ENCODE measurements around the gene LRPPRC. TPM values are rescaled to one million over a fixed set of nuclear protein-coding genes. Genes with fewer than 3 reads are reported as not detected.

Gene LRPPRC
- total RNA-seq, 6 experiments from 2014 or later, result 57.6 to 77.6 (median 65.7) TPM

- no peak overlapping the region for H3K4me3 Mint-ChIP-seq
- peaks cover 30% of the 10 kb centered on the region for H3K27me3 Mint-ChIP-seq (ENCODE audit: insufficient read depth)
- H3K4me1 Mint-ChIP-seq (ENCODE audit: low read depth), result no peaks in the 10 kb centered on the region
- TF ChIP-seq, protein P1, sequence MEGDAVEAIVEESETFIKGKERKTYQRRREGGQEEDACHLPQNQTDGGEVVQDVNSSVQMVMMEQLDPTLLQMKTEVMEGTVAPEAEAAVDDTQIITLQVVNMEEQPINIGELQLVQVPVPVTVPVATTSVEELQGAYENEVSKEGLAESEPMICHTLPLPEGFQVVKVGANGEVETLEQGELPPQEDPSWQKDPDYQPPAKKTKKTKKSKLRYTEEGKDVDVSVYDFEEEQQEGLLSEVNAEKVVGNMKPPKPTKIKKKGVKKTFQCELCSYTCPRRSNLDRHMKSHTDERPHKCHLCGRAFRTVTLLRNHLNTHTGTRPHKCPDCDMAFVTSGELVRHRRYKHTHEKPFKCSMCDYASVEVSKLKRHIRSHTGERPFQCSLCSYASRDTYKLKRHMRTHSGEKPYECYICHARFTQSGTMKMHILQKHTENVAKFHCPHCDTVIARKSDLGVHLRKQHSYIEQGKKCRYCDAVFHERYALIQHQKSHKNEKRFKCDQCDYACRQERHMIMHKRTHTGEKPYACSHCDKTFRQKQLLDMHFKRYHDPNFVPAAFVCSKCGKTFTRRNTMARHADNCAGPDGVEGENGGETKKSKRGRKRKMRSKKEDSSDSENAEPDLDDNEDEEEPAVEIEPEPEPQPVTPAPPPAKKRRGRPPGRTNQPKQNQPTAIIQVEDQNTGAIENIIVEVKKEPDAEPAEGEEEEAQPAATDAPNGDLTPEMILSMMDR (IDR thresholded peaks at IDR 0.05), result no peak
- no peak overlapping the region for H3K27ac Mint-ChIP-seq
- no peaks in the 10 kb centered on the region for H3K36me3 Mint-ChIP-seq (ENCODE audit: low read depth)
- no peaks in the 10 kb centered on the region for H3K9me3 Mint-ChIP-seq
- DNase-seq, result no peak
Observed at GRCh38 chr2:43872151-43872550, 123.6 kb downstream of the LRPPRC start.

DNA sequence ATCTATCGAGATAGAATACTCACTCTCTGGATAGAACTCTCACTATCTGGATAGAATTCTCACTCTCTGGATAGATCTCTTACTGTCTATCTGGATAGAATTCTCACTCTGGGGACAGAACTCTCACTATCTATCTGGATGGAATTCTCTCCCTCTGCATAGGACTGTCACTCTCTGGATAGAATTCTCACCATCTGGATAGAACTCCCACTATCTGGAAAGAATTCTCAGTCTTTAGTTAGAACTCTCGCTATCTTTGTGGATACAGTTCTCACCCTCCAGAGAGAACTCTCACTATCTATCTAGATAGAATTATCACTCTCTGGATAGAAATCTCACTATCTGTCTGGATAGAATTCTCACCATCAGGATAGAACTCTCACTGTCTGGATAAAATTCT lies 140.5 kb downstream of the LRPPRC start:
- Mint-ChIP-seq H3K27ac (no peak overlapping the region), H3K27me3 (ENCODE audit: insufficient read depth) (peaks cover 51% of the 10 kb centered on the region), H3K4me1 (ENCODE audit: low read depth) (no peaks in the 10 kb centered on the region), H3K36me3 (ENCODE audit: low read depth) (no peaks in the 10 kb centered on the region), H3K9me3 (no peaks in the 10 kb centered on the region), H3K4me3 (no peak overlapping the region)
- no peak for DNase-seq
- TF ChIP-seq, protein P1 (IDR thresholded peaks at IDR 0.05), result no peak

GRCh38 chr2:43854671-43855070 lies 141.1 kb downstream of the LRPPRC start:
- peaks cover 53% of the 10 kb centered on the region for H3K27me3 Mint-ChIP-seq (ENCODE audit: insufficient read depth)
- no peak overlapping the region for H3K4me3 Mint-ChIP-seq
- no peaks in the 10 kb centered on the region for H3K4me1 Mint-ChIP-seq (ENCODE audit: low read depth)
- H3K27ac Mint-ChIP-seq, result no peak overlapping the region
- no peaks in the 10 kb centered on the region for H3K36me3 Mint-ChIP-seq (ENCODE audit: low read depth)
- no peak for DNase-seq
- no peaks in the 10 kb centered on the region for H3K9me3 Mint-ChIP-seq
- TF ChIP-seq, protein P1 (IDR thresholded peaks at IDR 0.05), result no peak

GRCh38 chr2:43853141-43854081 lies 142.4 kb downstream of the LRPPRC start:
- H3K27me3 Mint-ChIP-seq (ENCODE audit: insufficient read depth), result peaks cover 57% of the 10 kb centered on the region
- no peak overlapping the region for H3K27ac Mint-ChIP-seq
- H3K36me3 Mint-ChIP-seq (ENCODE audit: low read depth), result no peaks in the 10 kb centered on the region
- H3K4me3 Mint-ChIP-seq, result no peak overlapping the region
- H3K4me1 Mint-ChIP-seq (ENCODE audit: low read depth), result no peaks in the 10 kb centered on the region
- TF ChIP-seq, protein P1 (IDR thresholded peaks at IDR 0.05), result no peak
- no peaks in the 10 kb centered on the region for H3K9me3 Mint-ChIP-seq
- no peak for DNase-seq

DNA sequence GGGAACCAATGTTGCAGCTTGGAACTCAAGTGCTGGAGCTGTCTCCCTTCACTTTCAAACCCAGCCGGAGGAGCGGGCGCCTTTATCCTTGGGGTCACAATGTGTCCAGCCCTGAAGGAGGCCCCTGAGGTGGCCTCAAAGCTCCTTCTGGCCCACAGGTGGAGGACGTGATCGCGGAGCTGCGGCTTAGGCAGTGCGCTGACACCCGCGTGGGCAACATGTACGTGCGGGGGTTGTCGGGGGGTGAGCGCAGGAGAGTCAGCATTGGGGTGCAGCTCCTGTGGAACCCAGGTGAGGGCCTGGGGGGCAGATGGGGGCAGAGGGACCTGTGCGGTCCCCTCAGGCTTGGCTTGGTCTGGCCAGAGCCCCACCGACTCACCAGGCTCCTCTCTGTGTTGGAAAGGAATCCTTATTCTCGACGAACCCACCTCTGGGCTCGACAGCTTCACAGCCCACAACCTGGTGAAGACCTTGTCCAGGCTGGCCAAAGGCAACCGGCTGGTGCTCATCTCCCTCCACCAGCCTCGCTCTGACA lies 143.5 kb downstream of the LRPPRC start:
- H3K9me3 Mint-ChIP-seq, result no peaks in the 10 kb centered on the region

More for the DNA sequence above, 143.5 kb downstream of the LRPPRC start:
- no peak overlapping the region for H3K4me3 Mint-ChIP-seq
- peaks cover 59% of the 10 kb centered on the region for H3K27me3 Mint-ChIP-seq (ENCODE audit: insufficient read depth)
- no peak overlapping the region for H3K27ac Mint-ChIP-seq
- no peaks in the 10 kb centered on the region for H3K36me3 Mint-ChIP-seq (ENCODE audit: low read depth)
- TF ChIP-seq, protein P1 (IDR thresholded peaks at IDR 0.05), result no peak
- H3K4me1 Mint-ChIP-seq (ENCODE audit: low read depth), result no peaks in the 10 kb centered on the region
- no peak for DNase-seq
